Memory B cell (primary cell): ENCODE results near the gene ZDHHC21.

Experiments
- ATAC-seq: fragments of 150-1000 bp; cut with Tn5 transposase; 2 replicates; pipeline ENCODE4 v1.10.0; 2021; ENCODE audit warnings: low read depth, mild to moderate bottlenecking, moderate library complexity
- DNase-seq, 2 donors: peaks; one replicate each; pipeline ENCODE4 v3.0.0; 2022; ENCODE audit warnings: low spot score in 2 of 2
- H3K27ac Mint-ChIP-seq: one replicate; pipeline ENCODE4 v1.8.0; 2022; ENCODE audit warnings: mild to moderate bottlenecking, moderate library complexity, mixed read lengths
- H3K27me3 Mint-ChIP-seq: one replicate; pipeline ENCODE4 v1.8.0; 2022; ENCODE audit warnings: mixed read lengths
- H3K36me3 Mint-ChIP-seq: one replicate; pipeline ENCODE4 v1.8.0; 2022; ENCODE audit warnings: mild to moderate bottlenecking, mixed read lengths
- H3K4me1 Mint-ChIP-seq: one replicate; pipeline ENCODE4 v1.8.0; 2022; ENCODE audit warnings: mixed read lengths
- H3K4me3 Mint-ChIP-seq: one replicate; pipeline ENCODE4 v1.8.0; 2022; ENCODE audit warnings: mild to moderate bottlenecking, moderate library complexity, mixed read lengths
- H3K9me3 Mint-ChIP-seq: one replicate; pipeline ENCODE4 v1.8.0; 2022; ENCODE audit warnings: mixed read lengths

ZDHHC21 gene

DNA sequence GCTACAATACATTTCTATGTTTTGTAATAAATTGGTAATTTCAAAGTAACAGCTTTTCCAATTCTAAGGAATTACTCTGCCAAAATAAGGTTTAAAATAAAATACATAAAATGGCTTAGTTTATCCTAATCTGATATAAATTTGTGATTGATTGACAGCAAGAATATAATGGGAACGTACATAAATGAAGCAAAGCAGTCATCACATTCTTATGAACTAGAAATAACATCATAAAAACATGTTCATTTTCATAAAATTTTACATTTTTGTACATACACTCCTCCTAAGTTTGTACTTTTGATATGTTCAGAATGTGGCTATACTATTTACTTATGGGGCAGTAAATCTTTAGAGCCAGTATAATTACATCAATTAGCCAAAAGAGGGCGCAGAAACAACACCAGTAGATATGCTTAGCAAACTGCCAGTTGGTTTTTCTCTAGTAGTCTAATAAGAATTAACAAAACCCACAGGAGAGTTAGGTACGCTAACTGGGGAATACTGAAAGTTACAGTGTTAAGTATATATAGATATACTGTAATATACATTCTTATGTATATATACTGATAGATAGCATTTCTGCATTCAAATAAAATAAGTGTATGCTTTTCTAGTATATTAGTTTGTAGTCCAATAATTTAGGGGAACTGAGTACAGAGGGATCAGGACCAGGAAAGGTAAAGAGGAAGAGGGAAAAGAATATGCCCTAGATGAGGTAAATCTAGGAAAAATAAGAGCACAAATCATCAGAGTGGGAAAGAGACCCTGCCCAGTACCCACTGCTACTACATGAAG is 76.8 kb downstream of the ZDHHC21 start:
- no peaks in the 10 kb centered on the region for H3K9me3 Mint-ChIP-seq
- H3K27me3 Mint-ChIP-seq, result no peaks in the 10 kb centered on the region
- peaks cover 4% of the 10 kb centered on the region for H3K36me3 Mint-ChIP-seq
- ATAC-seq (peak; percentile 73), DNase-seq (peak in 1 of 2 donors; percentile 41)
- no peak overlapping the region for H3K27ac Mint-ChIP-seq
- H3K4me3 Mint-ChIP-seq, result no peak overlapping the region
- H3K4me1 Mint-ChIP-seq, result no peaks in the 10 kb centered on the region

DNA sequence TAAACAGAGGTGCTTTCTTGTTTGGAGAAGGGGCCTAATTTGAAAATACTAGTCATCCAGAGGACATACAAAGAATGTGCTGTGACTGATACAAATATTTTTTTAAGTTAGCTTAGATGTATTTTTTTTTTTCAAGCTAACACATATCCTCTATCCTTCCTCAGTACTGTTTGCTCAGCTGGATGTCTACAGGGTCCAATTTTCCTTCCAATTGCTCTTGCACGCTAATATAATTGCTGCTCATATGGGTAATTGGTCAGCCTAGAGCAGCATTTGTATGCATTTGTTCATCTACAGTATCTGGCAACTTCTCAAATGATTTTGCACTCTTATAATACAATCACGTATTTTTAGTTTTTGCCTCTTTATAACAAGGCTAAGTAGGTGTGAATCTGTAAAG is 84.7 kb downstream of the ZDHHC21 start:
- no peak for DNase-seq
- no peaks in the 10 kb centered on the region for H3K4me1 Mint-ChIP-seq
- ATAC-seq, result no peak
- no peaks in the 10 kb centered on the region for H3K27me3 Mint-ChIP-seq
- peaks cover 13% of the 10 kb centered on the region for H3K36me3 Mint-ChIP-seq
- H3K9me3 Mint-ChIP-seq, result no peaks in the 10 kb centered on the region
- H3K4me3 Mint-ChIP-seq, result no peak overlapping the region
- H3K27ac Mint-ChIP-seq, result no peak overlapping the region

DNA sequence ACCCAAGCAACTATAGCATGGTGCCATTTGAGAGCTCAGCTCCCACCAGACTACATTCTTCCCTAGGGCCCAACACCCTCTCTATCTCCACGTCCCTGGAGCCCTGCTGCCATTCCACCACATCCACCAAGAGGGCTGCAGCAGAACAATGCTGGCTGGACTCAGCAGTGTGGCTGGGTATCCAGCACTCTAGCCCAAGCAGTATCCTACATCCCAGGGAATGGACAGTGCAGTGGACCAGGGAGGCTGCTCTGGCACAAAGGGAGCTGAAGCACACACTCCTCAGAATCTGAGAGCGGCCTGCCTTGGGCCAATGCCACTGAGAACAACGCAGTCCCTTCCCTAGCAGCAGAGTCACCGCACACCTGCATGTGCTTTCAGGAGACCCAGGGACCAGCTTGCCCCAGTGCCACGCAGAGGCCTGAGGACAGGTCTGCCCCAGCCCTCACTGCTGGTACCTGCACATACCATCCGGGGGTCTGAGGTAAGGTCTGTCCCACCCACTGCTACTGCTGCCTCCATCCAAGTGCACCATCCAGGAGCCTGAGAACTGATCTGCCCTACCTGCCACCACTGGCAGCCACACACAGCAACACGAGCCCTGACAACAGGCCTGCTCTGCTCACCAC is 95.9 kb downstream of the ZDHHC21 start:
- H3K4me1 Mint-ChIP-seq, result no peaks in the 10 kb centered on the region
- no peak for DNase-seq
- no peak for ATAC-seq
- H3K9me3 Mint-ChIP-seq, result peaks cover 13% of the 10 kb centered on the region
- H3K4me3 Mint-ChIP-seq, result no peak overlapping the region
- H3K36me3 Mint-ChIP-seq, result peaks cover 48% of the 10 kb centered on the region
- H3K27ac Mint-ChIP-seq, result no peak overlapping the region
- H3K27me3 Mint-ChIP-seq, result no peaks in the 10 kb centered on the region

DNA sequence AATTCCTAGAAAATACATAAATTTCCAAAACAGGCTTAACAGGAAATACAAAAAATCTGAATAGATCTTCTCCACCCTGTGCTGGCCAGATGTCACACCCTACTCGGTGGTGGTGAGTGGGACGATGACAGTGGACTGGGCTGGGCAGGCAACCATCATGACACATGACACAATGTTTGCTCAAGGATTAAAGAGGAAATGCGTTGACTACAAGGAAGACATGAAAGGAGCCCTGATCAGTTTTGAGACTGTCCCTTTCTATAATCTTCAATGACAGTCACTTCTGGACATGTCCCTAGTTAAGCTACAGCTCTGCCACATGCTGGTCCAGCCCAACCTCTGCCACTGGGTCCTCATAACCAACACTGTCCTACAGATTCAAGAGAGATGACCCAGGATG is 99.8 kb downstream of the ZDHHC21 start:
- no peak for ATAC-seq
- no peak for DNase-seq
- Mint-ChIP-seq H3K4me1 (no peaks in the 10 kb centered on the region), H3K36me3 (peaks cover 42% of the 10 kb centered on the region), H3K4me3 (no peak overlapping the region), H3K9me3 (peaks cover 7% of the 10 kb centered on the region), H3K27ac (no peak overlapping the region), H3K27me3 (no peaks in the 10 kb centered on the region)

DNA sequence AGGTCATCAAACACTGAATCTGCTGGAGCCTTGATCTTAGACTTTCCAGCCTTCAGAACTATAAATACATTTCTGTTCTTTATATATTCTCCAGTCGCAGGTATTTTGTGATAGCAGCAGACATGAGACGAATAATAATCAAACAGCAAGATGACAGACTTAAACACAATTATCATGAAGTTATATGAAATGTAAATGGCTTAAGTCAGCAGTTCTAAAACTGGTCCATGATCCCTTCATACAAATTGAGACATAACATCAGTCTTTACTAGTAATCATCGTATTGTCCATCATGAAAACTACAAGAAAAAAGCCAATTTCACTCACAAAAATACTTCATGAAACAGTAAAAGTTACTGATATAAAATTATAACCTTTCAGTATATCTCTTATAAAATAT is 101.8 kb downstream of the ZDHHC21 start:
- H3K27me3 Mint-ChIP-seq, result no peaks in the 10 kb centered on the region
- H3K4me1 Mint-ChIP-seq, result peaks cover 4% of the 10 kb centered on the region
- peaks cover 7% of the 10 kb centered on the region for H3K9me3 Mint-ChIP-seq
- no peak for ATAC-seq
- H3K4me3 Mint-ChIP-seq, result no peak overlapping the region
- H3K27ac Mint-ChIP-seq, result no peak overlapping the region
- no peak for DNase-seq
- H3K36me3 Mint-ChIP-seq, result peaks cover 37% of the 10 kb centered on the region

DNA sequence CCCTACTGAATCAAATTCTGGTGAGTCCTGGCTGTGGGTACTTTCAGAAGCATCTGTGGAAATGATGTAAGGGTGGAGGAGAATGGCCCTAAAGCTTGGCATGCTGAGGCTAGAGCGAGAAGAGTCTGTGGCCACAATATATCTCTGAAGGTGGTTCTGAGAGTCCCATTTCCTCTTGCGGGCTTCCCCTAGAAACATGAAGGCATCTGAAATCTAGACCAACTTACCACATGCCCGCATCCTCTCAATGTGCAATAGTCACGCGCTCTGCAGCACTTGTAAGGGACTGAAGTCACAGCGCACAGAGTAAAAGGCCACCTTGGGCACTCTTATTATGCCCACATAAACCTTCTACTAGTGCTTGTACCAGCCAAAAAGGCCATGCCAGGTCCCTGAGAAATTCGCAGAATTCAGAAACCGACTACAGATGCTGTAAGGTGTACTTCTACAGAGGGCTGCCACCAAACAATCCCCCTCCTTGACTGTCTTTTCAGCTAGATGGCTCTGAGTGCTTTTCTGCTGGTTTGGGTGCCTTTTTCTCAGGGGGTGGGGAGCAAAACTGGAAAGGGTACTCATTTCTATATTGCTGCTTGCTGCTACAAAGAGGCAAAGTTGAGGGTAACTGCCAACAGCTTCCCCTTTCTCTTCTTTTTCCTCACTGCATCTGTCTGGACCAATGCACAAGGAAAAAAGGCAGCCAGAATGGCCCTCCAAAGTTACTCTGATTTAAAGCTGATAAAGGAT is 107.3 kb downstream of the ZDHHC21 start:
- H3K36me3 Mint-ChIP-seq, result peaks cover 18% of the 10 kb centered on the region
- peaks cover 15% of the 10 kb centered on the region for H3K4me1 Mint-ChIP-seq
- H3K27me3 Mint-ChIP-seq, result no peaks in the 10 kb centered on the region
- no peaks in the 10 kb centered on the region for H3K9me3 Mint-ChIP-seq
- peak overlapping the region; percentile 51 for H3K27ac Mint-ChIP-seq
- DNase-seq (peak; percentile 10 to 14), ATAC-seq (peak; percentile 94)
- no peak overlapping the region for H3K4me3 Mint-ChIP-seq

DNA sequence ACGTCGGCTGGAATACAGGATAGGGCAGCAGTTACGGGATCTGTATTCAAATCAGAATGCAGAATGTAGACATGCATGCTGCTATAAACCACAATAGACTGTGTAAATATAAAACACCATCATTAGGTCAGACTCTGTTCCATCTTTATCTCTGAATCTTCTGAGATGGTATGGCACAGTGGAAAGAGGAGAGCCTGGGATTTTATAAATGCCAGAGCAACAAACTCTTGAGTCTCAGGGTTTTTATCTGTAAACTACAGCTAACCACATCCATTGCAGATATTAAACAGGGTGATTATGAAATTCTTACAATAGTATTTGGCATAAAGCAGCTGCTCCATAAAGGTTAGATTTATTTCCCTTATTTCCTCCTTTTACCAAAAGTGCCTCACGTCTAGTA is 108.7 kb downstream of the ZDHHC21 start:
- H3K27ac Mint-ChIP-seq, result no peak overlapping the region
- H3K4me1 Mint-ChIP-seq, result peaks cover 15% of the 10 kb centered on the region
- no peaks in the 10 kb centered on the region for H3K27me3 Mint-ChIP-seq
- no peak for ATAC-seq
- H3K36me3 Mint-ChIP-seq, result peaks cover 10% of the 10 kb centered on the region
- no peak for DNase-seq
- H3K9me3 Mint-ChIP-seq, result no peaks in the 10 kb centered on the region
- H3K4me3 Mint-ChIP-seq, result no peak overlapping the region

DNA sequence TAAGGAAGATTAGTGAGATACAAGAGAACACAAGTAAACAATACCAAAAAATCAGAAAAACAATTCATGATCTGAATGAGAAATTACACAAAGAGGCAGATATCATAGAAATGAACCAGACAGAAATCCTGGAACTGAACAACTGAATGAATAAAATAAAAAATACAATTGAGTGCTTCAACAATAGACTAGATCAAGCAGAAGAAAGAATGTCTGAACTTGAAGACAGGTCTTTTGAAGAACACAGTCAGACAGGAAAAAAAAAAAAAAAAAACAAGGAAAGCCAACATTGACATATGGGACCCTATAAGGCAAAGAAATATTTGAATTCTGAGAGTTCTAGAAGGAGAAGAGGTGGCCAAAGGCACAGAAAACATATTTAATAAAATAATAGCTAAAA is 115.2 kb downstream of the ZDHHC21 start:
- Mint-ChIP-seq H3K4me3 (no peak overlapping the region), H3K36me3 (peaks cover 18% of the 10 kb centered on the region), H3K9me3 (peaks cover 8% of the 10 kb centered on the region), H3K4me1 (peaks cover 2% of the 10 kb centered on the region), H3K27ac (no peak overlapping the region), H3K27me3 (no peaks in the 10 kb centered on the region)
- no peak for DNase-seq
- no peak for ATAC-seq

DNA sequence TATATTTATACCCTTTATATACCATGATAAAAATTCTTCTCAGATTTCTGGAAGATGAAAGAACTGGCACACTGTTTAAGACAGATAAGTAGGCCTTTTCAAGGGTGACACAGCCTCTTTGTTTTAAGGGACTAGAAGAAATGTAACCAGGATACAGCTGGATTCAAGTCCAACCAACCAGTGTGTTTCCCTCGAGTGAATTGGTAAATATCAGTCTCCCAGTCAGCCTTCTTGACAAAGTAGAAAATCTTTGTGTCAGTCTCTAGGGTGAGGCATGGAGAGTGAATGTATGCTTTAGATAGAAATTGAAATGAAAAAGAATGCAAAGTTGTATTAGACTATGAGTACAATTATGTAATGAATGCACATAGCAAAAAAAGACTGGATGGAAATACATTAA is 119.1 kb downstream of the ZDHHC21 start:
- peaks cover 13% of the 10 kb centered on the region for H3K9me3 Mint-ChIP-seq
- ATAC-seq, result no peak
- H3K4me3 Mint-ChIP-seq, result no peak overlapping the region
- H3K27me3 Mint-ChIP-seq, result no peaks in the 10 kb centered on the region
- no peak overlapping the region for H3K27ac Mint-ChIP-seq
- DNase-seq, result no peak
- H3K36me3 Mint-ChIP-seq, result peaks cover 22% of the 10 kb centered on the region
- peaks cover 2% of the 10 kb centered on the region for H3K4me1 Mint-ChIP-seq

DNA sequence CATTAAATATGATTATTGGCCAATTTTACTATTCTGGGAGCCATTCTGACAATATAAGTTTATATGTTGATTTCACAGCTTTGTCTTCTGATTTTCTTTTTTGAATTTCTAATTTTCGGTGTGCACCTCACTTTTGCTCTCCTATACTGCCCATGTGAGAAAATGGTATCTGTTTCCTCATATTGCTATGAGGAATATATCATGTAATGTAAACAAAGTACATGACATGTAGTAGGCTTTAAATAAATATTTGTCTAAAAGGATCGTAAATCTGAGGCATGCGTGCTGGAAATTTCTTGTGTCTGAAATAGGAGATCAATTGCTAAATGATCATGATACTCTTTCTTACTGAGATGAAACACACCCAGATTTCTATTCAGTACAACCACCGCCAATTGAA is 119.9 kb downstream of the ZDHHC21 start:
- Mint-ChIP-seq H3K9me3 (peaks cover 11% of the 10 kb centered on the region), H3K27me3 (no peaks in the 10 kb centered on the region), H3K27ac (no peak overlapping the region), H3K36me3 (peaks cover 18% of the 10 kb centered on the region), H3K4me1 (peaks cover 2% of the 10 kb centered on the region), H3K4me3 (no peak overlapping the region)
- DNase-seq (no peak), ATAC-seq (no peak)

DNA sequence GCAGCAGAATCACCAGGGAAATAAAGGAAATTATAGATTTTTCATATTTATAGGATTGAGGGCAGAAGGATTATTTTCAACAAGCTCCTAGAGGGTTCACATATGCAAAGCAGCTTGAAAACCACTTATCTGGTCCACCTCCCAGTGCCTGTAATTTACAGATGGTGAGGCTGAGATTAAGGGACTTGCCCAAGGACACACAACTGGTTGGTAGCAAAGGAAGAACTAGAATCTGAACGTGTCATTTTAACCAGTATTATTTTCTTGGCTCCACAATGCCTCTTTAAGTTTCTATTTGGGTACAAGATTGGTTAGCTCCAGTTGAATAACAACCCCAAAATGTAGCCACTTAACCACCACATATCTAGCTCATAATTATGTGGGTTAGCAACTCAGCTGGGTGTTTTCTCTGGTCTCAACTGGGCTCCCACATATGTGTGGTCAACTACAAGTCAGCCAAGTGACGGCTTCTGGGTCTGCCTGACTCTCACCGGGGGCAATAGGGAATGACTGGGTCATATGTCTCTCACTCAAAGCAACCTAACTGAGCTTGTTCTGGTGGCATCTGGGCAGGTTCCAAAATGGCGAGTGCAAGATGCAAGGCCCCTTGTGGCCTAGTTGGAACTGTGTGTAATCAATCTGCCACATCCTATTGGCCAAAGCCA is 127.7 kb downstream of the ZDHHC21 start:
- no peaks in the 10 kb centered on the region for H3K4me1 Mint-ChIP-seq
- peaks cover 3% of the 10 kb centered on the region for H3K36me3 Mint-ChIP-seq
- H3K27me3 Mint-ChIP-seq, result no peaks in the 10 kb centered on the region
- no peak overlapping the region for H3K27ac Mint-ChIP-seq
- H3K4me3 Mint-ChIP-seq, result no peak overlapping the region
- no peak for ATAC-seq
- no peak for DNase-seq
- peaks cover 4% of the 10 kb centered on the region for H3K9me3 Mint-ChIP-seq

DNA sequence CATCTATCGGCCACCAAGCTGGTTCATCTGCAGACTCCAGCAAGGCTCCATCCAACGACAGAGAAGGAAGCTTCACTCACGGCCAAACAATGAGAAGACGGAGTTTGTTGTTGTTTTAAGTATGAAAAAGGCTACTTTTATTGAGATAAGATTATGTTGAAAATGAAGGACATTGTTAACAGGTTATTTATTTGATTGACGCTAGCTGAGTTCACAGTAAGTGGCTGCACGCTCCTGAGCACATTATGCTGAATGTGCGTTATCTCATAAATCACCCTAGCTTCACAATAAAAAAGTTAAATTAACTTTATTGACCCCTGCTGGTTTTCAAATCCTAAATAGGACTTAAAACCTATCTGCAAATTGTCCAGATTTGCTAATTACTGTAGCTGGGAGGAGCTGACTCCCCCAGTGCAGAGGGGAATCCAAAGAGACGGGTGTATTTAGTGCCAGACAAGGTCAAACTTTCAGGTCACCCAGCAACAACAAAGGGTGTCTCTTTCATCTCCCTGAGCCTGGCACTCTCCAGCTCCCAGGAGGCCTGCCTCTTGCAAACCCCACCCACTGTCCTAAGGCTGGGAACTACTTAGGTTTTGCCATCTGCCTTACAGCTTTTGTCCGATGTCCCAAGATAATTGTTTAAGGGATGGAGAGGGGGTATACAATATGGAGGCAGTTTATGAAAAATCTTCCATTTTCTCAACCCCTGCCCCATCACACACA is 129.2 kb downstream of the ZDHHC21 start:
- no peak for DNase-seq
- H3K36me3 Mint-ChIP-seq, result peaks cover 3% of the 10 kb centered on the region
- no peaks in the 10 kb centered on the region for H3K4me1 Mint-ChIP-seq
- ATAC-seq, result no peak
- no peaks in the 10 kb centered on the region for H3K27me3 Mint-ChIP-seq
- peaks cover under 1% of the 10 kb centered on the region for H3K9me3 Mint-ChIP-seq
- no peak overlapping the region for H3K4me3 Mint-ChIP-seq
- peak overlapping the region; percentile 40 for H3K27ac Mint-ChIP-seq

DNA sequence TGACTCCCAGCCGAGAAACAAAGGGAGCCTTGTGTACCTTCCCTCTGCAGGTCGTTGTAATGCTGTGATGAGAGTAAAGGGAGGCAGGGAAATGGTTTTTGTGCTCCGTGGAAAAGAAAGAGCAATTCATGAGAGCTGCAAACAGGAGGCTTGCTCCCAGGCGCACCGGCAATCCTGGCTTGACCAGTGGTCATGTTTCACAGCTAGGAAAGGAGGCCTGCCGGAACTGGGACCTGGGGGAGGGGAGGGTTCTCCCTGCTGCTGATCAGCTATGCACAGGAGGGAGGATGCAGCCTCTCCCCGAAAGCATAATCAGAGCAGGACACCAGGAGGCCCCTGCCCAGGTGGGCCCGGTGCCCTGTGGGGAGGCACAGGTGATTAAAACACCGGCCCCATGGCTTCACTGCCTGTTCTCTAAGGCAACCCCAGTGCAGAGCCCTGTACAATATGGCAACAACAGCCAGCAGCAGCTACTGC is 131.3 kb downstream of the ZDHHC21 start:
- no peaks in the 10 kb centered on the region for H3K4me1 Mint-ChIP-seq
- peaks cover 1% of the 10 kb centered on the region for H3K9me3 Mint-ChIP-seq
- no peak for ATAC-seq
- H3K4me3 Mint-ChIP-seq, result no peak overlapping the region
- H3K27me3 Mint-ChIP-seq, result no peaks in the 10 kb centered on the region
- H3K27ac Mint-ChIP-seq, result no peak overlapping the region
- peaks cover 5% of the 10 kb centered on the region for H3K36me3 Mint-ChIP-seq
- DNase-seq, result no peak
